HG03066 (cell line): ENCODE measurements around the gene PTPRJ.

Experiments used
- ATAC-seq: cut with Tn5 transposase; IDR thresholded peaks from one replicate; pipeline ENCODE4 v1.9.1; 2021; ENCODE audit warnings: low read depth; ENCODE audit not compliant: unreplicated experiment

Gene PTPRJ

DNA sequence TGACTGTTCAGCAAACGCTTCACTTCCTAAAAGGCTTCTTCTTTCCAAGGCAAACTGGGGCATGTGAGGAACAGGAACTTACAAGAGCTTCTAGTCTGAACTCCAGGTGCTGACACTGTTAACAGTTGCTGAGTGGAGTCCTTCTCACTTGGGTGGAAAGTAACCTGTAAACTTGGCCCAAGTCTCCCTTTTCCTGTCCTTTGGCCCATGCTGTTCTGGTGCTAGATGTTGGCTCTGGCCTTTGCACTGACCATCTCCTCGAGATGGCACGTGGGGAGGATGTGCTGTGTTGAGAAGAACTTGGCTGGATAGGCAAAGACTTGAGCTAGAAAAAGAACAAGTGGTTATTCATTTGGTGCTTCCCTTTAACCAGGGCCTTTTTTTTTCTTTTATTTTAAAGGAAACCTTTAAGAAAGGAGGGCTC lies 53.6 kb downstream of the PTPRJ start:
- no peak for ATAC-seq

DNA sequence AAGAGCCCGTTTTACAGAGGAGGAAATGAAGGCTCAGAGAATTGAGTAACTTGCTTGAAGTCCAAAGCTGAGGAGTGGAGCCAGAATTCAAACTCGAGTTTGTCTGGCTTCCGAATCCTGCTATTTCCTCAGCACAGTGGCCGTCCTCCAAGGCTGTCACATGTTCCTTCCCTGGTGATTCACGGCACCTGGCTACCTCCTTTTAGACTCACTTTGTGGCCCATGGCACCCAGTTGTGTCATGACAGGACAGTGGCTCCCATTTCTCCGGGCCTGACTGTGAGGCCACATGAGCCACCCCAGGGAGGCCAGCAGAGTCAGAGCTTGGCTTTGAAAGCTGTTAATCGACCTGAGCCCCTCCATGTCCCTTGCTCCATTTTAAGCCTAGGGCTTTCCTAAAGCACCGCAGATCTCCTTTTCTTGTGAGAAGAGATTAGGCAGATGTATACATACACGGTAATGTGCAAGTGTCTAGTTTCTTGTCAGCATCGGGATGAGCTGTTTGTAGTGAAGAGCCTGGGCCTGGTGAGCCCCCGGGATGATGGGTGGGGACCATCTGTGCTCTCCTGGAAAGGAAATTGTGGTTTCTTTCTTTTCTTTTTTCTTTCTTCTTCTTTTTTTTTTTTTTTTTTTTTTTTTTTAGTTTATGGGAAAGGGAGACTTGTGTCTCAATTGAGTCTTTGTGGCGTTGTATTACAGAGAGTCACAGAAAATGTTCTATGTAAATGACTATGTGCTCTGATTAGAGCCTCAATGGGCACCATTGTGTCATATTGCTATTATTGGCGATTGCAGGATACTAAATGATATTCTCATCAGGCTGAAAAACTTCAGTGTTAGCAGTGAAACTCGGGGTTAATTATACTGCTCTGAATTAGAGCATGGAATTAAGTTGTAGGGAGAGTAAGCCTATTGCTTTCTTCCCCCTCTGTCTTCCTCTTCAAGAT lies 54.8 kb downstream of the PTPRJ start:
- ATAC-seq, result no peak

DNA sequence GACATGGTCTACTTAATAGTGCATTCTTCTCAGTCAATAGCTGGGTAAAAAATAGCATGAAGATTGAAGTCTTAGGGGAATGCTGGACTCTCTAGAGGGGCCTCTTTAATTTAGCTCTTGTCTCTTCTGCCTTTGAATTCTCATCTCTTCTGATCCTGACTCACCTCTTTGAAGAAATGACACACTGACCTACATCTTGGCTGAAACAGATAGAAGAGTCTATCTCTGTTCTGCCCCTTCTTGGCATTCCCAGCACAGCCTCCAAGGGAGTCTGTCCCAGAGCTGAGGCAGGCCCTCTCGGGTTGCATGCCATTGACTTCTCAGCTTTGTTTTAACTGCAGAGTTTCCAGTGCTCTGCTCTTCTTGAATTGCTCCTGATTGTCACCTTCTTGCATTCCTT lies 55.7 kb downstream of the PTPRJ start:
- no peak for ATAC-seq

DNA sequence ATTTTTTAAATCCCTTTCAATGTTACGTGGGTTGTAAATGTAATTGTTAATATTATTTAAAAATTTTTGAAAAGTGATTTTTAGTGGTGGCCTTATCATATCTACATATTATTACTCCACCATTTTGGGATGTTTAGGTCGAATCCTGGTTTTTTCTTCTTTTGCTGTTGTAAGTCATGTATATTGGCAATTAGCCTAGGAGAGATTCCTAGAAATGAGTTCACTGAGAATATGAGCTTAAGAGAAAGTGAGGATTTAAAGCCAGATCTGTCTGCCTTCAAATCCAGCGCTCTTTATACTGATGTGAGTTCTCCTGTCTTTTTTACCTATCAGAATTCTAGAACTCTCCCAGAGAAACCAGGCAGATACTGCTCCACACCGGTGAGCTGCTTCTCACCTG lies 56.1 kb downstream of the PTPRJ start:
- ATAC-seq, result no peak

DNA sequence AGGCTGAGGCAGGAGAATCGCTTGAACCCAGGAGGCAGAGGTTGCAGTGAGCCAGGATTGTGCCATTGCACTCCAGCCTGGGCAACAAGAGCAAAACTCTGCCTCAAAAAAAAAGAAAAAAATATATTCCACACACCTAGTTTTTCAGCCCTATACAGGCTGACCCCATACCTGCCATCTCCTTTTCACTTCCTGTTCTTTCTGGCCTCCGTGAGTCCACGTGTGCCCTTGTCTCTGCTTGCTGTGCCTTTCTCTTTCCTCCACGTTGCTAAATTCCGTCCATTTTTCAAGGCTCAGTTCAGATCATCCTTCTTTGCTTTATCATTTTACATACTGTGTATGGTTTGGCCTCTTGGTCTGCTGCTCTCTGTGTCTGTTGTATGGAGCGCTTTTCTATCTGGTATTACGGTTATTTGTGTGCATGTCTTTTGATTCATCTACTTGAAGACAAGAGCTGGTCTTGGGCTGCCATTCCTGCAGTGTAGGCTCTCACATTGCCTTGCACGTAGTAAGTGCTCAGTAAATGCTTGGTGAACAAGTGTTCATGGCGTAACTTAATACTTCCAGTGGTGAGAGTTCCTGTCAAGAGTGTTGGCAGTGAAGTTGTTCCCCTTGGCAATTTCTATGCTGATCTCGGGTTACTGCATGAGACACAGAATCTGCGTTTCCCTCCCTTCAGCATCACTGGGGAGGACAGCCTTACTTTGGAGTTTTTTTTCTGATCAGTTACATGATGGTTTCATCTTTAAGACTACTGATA lies 57.5 kb downstream of the PTPRJ start:
- ATAC-seq, result no peak

DNA sequence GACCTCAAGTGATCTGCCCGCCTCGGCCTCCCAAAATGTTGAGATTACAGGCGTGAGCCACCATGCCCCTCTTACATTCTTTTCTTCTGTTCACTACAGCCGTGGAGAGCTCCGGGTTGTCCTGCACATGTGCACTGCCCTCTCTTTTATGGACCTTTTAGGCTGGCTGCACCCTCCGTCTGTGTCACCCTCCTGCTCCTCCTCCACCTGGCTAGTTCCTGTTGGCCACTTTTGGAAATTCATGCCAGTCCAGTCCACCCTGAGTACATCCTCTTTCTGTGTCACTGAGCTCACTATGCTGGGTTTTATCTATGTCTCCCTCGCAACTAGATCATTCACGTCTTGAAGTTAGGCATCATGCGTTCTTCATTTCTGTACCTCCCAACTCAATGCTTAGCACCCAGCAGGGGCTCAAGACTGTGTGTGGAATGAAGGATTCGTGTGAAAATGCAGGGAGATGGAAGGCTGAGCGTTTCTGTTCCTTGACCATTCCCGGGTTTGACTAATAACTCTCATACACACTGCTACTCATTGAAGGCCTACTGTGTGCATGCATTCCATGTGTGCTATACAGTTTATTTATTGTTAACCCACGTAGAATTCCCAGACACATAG lies 60.6 kb downstream of the PTPRJ start:
- no peak for ATAC-seq

DNA sequence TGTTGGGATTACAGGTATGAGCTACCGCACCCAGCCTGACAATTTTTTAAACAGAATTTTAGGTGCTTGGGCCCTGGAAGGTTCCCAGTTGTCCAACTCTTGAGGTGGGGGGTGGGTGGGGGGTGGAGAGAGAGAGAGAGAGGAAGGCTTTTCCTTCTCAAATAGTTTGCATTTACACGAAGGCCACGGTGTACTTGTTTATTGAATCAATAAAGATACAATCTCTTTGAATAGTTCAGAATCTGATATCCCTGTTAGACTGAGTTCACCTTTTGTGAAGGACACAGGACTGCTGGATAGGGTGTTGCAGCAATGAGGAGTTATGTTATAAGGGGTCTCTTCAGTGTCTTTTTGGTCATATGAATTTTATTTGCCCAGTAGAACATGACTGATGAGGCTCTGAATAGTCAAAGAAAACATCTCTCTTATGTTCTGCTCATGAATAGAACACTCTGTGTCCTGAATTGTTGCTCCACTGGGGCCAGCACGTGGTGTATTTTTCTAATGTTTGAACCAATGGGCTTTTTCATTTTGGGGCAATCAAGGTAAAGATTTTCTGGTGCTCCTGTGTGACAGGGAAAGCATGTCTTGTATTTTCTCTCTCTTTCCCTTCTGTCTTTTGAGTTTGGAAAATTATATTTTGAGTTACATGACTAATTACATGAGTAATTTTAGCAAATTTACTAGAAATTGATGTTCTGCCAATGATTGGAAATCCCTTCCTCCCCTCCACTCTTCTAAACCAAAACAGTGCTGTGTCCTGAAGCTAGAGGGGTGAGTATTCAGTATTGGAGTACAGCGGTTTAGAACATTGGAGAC lies 61.7 kb downstream of the PTPRJ start:
- ATAC-seq, result no peak

DNA sequence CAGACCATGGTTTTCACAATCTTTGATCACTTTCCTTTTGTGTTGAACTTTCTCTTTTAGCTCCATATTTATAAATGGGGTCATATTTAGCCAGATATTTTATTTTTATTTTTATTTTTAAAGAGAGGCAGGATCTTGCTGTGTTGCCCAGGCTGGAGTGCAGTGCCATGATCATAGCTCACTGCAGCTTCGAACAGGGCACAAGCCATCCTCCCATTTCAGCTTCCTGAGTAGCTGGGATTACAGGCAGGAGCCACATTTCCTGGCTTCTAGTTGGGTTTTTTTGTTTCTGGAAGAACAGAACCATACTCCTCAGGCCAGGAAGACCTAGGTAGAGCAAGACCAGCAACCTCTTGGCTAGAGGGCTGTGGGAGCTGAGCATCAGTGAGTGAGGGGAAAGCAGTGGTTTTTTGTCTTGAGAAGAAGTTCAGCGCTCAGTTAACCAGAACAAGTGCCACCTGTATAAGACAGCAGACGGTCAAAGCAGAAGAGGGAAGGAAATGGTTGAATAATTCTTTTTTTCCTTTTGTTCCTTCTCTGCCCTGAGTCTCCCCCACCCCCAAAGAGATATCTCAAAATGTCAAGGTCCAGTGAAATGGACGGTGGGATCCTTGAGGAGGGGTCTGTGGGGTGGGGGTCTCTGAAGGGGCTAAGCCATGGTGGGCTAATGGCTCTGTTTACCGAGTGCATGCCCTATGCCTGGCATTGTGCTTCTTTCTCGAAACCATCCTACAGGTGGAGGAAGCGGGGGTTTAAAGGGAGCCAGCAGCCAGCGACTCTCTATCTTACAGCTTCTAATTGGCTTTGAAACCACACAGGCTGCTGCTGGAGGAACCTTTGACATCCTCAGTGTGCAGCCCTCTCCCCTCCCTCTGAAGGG lies 63.0 kb downstream of the PTPRJ start:
- no peak for ATAC-seq

DNA sequence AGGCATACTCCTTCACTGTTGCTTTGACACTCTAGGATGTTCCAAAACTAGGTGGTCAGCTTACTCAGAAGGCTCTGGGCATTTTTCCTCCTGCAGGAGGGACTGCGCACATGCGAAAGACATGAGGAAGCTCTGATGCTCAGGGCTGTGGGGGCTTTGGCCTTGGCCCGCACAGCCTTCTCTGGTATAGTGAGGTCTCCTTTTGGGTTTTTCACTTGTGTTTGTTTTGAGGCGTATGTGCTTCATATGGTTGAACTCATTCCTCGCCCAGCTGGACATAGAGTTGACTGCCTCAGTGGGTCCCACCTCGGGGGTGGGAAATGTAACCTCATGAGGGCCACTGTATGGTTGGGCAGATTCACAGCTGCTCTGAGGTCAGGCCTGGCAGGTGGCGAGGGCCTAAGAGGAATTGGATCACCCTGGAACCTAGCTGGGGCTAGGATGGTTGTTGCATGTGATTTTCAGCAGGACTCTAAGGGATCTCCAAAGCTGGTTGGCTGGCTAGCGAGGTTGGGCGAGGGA lies 63.7 kb downstream of the PTPRJ start:
- no peak for ATAC-seq

DNA sequence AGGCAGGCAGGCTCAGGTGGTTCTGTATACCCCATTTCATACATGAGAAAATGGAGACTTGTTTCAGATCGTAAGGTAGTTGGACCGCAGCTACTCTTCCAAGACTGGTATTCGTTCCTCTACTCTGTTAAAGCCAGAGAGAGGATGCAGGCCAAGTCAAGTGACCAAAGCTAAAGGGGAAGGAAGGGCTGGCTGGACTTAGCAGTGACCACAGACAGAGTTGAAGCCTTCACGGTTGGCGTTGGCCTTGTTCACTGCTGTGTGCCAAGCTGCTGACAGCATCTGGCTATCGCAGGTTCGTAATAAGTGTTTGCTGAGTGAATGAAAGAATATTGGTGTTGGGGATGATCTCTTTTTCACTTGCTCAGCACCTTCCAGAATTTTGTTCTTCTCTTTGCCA lies 64.2 kb downstream of the PTPRJ start:
- no peak for ATAC-seq

DNA sequence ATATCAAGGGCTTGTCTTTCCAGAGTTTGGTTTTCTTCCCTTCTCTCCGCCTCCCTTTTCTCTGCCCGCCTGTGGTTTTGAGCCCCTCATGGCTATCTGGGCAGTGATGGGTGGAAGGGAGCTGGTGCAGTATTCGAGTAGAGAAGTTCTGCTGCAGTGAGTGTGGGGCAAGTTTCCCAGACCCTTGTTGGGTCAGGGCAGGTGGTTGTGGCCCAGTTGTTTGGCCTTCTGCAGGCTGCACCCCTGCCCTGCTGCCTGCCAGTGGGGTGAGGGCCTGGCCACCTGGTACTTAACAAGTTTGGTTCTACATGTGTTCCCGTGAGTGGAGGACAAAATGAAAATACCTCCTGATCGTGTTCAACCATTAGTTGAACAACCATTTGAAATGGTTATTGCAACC lies 65.2 kb downstream of the PTPRJ start:
- ATAC-seq, result no peak

DNA sequence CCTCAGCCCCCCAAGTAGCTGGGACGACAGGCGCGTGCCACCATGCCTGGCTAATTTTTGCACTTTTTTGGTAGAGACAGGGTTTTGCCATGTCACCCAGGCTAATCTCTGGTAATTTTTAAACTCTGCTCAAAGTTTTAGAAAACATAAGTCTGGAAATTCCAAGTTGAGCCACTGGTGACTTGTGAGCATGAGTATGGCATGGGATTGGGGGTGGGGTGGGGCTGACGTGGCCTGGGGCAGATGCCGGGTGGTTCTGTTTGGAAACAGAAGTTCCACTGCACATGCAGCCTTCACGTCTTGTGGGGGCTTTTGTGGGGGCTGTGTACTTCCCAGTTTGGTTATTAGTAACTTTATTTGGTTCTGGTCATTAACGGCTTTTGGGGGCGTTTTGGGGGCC lies 67.3 kb downstream of the PTPRJ start:
- no peak for ATAC-seq

DNA sequence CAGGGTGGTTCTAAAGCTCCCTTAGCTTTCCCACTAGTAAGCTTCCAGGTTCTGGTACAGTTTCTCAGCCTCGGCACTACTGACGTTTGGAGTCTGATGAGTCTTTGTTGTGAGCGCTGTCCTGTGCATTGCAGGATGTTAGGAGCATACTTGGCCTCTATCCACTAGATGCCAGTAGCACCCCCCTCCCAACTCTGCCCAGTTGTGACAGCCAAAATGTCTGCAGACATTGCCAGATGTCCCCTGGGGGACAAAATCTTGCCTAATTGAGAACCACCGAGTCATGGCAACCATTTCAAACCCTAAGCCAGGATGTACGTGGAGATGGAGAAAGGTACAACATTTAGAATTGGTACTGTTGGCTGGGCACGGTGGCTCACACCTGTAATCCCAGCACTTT lies 68.7 kb downstream of the PTPRJ start:
- ATAC-seq, result no peak

DNA sequence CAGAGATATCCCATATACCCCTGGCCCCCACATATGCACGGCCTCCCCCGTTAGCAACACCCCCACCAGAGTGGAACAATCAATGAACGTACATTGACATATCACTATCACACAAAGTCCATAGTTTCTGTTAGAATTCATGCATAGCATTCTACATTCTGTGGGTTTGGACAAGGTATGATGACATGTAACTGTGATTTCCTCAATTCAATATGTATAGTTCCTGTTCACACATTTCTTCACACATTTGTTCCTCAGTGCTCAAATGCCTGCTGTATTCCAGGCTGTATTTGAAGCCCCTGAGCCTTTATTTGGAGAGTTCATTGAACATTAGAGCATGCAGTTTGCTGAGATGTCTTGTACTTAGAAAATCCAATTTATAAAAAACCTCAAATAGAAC lies 69.9 kb downstream of the PTPRJ start:
- no peak for ATAC-seq

DNA sequence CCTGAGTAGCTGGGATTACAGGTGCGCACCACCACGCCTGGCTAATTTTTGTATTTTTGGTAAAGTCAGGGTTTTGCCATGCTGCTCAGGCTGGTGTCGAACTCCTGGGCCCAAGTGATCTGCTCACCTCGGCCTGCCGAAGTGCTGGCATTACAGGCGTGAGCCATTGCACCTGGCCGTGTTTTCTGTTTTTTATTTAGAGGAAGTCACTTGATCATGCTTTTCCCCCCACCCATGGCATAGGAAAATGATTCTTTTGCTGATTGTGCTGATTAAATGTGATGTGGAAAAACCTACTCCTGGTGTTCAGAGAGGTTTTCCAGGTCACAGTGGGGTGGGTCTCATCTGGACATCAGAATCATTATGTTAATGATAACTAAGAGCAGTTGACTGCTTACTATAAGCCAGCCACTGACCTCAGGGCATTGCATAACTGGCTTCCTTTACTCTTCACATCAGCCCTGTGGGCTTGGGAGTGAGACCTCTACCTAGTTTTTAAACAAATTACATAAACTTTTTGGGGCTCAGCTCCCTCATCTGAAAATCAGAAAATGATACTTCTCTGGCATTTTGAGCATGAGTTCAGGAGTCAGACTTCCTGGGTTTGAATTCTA lies 71.0 kb downstream of the PTPRJ start:
- no peak for ATAC-seq

DNA sequence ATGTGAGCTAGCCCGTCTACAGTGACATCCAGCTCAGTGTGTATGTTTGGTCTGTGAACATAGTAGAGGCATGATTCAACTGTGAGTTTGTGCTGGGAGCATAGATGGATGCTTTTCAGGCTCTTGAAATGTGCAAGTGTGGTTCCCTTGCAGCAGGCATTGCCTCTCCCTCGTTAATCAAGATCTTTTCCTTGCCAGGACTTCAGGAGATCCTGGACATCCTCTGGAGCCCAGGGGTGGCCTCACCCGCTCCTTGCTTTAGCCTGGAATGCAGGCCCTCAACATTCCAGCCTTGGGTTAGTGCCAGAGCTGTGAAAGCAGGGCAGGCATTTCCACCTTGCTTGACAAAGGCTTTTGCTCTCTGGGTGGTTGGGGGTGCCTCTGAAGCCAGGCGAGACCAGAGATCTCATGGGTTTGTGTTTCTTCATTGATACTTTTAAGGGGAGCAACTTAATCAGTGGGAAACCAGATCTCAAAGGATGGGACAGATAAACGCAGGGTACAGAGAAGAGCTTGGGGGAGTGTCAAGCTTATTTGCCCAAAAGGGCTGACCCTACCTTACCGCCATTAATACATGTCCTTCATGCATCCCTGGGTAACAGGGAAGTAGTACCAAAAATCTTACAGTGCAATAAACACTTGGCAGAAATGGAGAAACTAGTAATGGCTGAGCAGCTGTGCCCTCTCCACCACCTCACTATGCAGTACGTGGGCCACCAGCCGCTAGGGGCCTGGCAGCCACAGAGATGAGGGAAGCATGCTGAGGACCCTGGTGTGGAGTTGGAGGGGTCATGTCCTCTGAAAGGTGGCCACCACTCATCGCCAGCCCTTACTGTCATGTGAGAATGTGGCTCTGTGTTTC lies 72.1 kb downstream of the PTPRJ start:
- ATAC-seq, result no peak

DNA sequence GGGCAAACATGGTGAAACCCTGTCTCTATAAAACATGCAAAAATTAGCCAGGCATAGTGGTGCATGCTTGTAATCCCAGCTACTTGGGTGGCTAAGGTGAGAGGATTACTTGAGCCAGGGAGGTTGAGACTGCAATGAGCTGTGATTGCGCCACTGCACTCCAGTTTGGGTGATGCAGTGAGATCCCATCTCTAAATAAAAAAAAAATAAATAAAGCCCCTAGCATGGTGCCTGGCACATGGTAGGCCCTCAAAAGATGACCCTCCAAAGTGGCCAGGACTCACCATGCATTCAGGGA lies 74.6 kb downstream of the PTPRJ start:
- no peak for ATAC-seq
